Activated T-helper 2 cell treated with anti-CD3 and anti-CD28 coated beads, Interferon-gamma antibody, Interleukin-2, Interleukin-4, amounts not matched to agents 10 μg/mL and 5 μg/mL and 100 μg/mL, durations not matched to agents 14 hours and 24 hours and 36 hours (primary cell): ENCODE measurements around the gene PATJ. TPM values are rescaled to one million over a fixed set of nuclear protein-coding genes. Genes with fewer than 3 reads are reported as not detected.
"Not testable (repeated sequence)": the region's sequence is repeated elsewhere in the genome, so short reads cannot be mapped to it uniquely, and the experiment has no call there.

ENCODE experiments used
- DNase-seq: peaks from one replicate; pipeline ENCODE4 v3.0.0; 2021; ENCODE audit warnings: low spot score
- H3K27ac Mint-ChIP-seq: one replicate; pipeline ENCODE4 v1.8.0; 2021; ENCODE audit warnings: mixed read lengths
- H3K27me3 Mint-ChIP-seq: one replicate; pipeline ENCODE4 v1.8.0; 2021; ENCODE audit warnings: low read depth, mixed read lengths
- H3K36me3 Mint-ChIP-seq: one replicate; pipeline ENCODE4 v1.8.0; 2021; ENCODE audit warnings: low read depth, mixed read lengths
- H3K4me1 Mint-ChIP-seq: one replicate; pipeline ENCODE4 v1.8.0; 2021; ENCODE audit warnings: low read depth, mixed read lengths
- H3K4me3 Mint-ChIP-seq: one replicate; pipeline ENCODE4 v1.8.0; 2021; ENCODE audit warnings: low read depth, mild to moderate bottlenecking, moderate library complexity, mixed read lengths
- H3K9me3 Mint-ChIP-seq: one replicate; pipeline ENCODE4 v1.8.0; 2021; ENCODE audit warnings: mixed read lengths
- intact Hi-C: fragments of 100-400 bp; cut with micrococcal nuclease; formaldehyde crosslinking; loops from one replicate; pipeline ENCODE4 v1.15.1; 2023
- total RNA-seq: library from RNA; stranded (reverse); gene quantifications from 2 replicates; pipeline ENCODE4 v1.2.3, GENCODE V29; 2022

PATJ gene
- total RNA-seq, 1 donor from 2014 or later = 3.4 TPM

GRCh38 chr1:61925591-61926298, 183.5 kb downstream of the PATJ start:
- no peak overlapping the region for H3K4me3 Mint-ChIP-seq
- DNase-seq = no peak
- no peaks in the 10 kb centered on the region for H3K36me3 Mint-ChIP-seq
- intact Hi-C loops = no loop called here
- H3K4me1 Mint-ChIP-seq = no peaks in the 10 kb centered on the region
- no peak overlapping the region for H3K27ac Mint-ChIP-seq
- H3K9me3 Mint-ChIP-seq = no peaks in the 10 kb centered on the region
- H3K27me3 Mint-ChIP-seq = no peaks in the 10 kb centered on the region

DNA sequence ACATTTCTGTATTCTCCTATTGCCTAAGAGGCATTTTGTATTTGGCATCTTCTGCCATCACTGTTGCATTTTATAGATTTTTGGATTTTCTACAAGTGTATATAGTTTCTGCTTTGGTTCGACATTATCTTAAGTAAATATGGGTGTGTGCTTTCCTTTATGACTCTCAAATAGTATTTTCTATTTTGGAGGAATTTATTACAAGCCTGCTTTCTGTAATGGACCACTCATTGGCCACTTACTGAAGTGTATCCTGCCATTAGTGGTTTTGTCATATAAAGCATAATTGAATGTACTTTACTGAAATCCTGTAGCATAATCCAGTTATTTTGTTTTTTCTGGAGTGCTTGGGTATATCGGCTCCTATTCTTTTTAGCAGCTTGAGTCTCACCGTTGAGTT, 184.3 kb downstream of the PATJ start:
- Mint-ChIP-seq H3K36me3 (no peaks in the 10 kb centered on the region), H3K9me3 (no peaks in the 10 kb centered on the region), H3K27ac (no peak overlapping the region), H3K4me1 (no peaks in the 10 kb centered on the region), H3K4me3 (no peak overlapping the region), H3K27me3 (no peaks in the 10 kb centered on the region)
- DNase-seq = no peak
- intact Hi-C loops = no loop called here

DNA sequence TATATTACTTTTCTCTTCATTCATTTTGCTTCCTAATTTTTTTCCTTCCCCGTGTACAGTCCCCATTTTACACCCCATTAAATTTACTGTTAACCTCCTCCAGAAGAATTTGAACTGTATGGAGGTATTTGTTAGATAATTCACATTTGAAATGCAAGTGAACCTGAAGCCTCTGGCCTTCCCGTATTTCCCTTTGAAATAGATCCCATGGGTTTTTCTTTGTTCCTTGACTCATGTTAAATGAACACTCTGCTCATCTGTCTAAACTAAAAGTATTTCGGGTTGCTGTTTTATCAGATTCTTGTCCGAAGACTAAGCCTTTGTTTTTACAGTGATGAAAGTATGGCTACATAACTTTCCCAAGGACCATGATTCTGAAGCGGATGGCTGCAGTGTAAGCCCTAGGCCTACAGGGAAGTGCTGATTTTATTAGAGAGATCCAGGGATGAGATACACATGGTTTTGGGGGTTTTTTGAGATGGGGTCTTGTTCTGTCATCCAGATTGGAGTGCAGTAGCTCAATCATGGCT, 187.9 kb downstream of the PATJ start:
- no peak for DNase-seq
- intact Hi-C loops = no loop called here
- Mint-ChIP-seq H3K4me1 (no peaks in the 10 kb centered on the region), H3K27me3 (no peaks in the 10 kb centered on the region), H3K36me3 (no peaks in the 10 kb centered on the region), H3K4me3 (no peak overlapping the region), H3K9me3 (no peaks in the 10 kb centered on the region), H3K27ac (no peak overlapping the region)

GRCh38 chr1:61931587-61932279, 189.5 kb downstream of the PATJ start:
- H3K27me3 Mint-ChIP-seq = no peaks in the 10 kb centered on the region
- intact Hi-C loops = no loop called here
- H3K36me3 Mint-ChIP-seq = no peaks in the 10 kb centered on the region
- H3K9me3 Mint-ChIP-seq = no peaks in the 10 kb centered on the region
- DNase-seq = no peak
- no peaks in the 10 kb centered on the region for H3K4me1 Mint-ChIP-seq
- no peak overlapping the region for H3K27ac Mint-ChIP-seq
- H3K4me3 Mint-ChIP-seq = no peak overlapping the region

DNA sequence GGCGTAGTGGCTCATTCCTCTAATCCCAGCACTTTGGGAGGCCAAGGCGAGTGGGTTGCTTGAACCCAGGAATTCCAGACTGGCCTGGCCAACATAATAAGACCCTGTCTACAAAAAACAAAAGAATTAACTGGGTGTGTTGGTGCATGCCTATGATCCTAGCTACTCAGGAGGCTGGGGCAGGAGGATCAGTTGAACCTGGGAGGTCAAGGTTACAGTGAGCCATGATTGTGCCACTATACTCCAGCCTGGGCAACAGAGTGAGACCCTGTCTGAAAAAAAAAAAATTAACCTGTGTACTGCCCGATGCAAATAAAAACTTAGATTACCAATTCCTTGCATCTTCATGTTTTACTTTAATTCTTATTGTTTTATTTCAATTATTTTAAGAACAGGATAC, 193.2 kb downstream of the PATJ start:
- H3K36me3 Mint-ChIP-seq = no peaks in the 10 kb centered on the region
- no peaks in the 10 kb centered on the region for H3K4me1 Mint-ChIP-seq
- DNase-seq = no peak
- H3K27me3 Mint-ChIP-seq = no peaks in the 10 kb centered on the region
- no peaks in the 10 kb centered on the region for H3K9me3 Mint-ChIP-seq
- intact Hi-C loops = no loop called here
- H3K4me3 Mint-ChIP-seq = no peak overlapping the region
- H3K27ac Mint-ChIP-seq = no peak overlapping the region

DNA sequence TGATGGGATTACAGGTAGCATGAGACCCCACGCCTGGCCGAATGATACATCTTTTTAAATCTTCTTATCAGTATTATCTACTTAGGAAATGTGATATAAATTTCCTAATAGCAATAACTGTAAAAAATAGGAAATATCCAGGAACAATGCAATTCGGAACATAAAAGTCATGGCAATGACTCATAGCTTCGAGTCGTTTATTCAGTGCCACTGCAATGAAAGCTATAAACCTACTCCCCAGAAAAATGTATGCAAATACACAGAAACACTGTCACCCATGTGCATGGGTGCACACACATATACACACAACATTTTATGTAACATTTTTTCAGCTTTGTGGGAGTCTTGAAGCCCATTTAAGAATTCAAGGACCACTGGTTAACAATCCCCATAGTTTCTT, 194.6 kb downstream of the PATJ start:
- no peaks in the 10 kb centered on the region for H3K4me1 Mint-ChIP-seq
- DNase-seq = no peak
- intact Hi-C loops = no loop called here
- no peaks in the 10 kb centered on the region for H3K9me3 Mint-ChIP-seq
- no peaks in the 10 kb centered on the region for H3K36me3 Mint-ChIP-seq
- H3K27me3 Mint-ChIP-seq = no peaks in the 10 kb centered on the region
- no peak overlapping the region for H3K27ac Mint-ChIP-seq
- H3K4me3 Mint-ChIP-seq = no peak overlapping the region

- Mint-ChIP-seq H3K27me3 (no peaks in the 10 kb centered on the region), H3K27ac (no peak overlapping the region), H3K36me3 (no peaks in the 10 kb centered on the region), H3K4me3 (no peak overlapping the region), H3K9me3 (no peaks in the 10 kb centered on the region), H3K4me1 (no peaks in the 10 kb centered on the region)
- DNase-seq = no peak
- intact Hi-C loops = no loop called here
Observed at GRCh38 chr1:61941794-61942193, 199.5 kb downstream of the PATJ start.

- H3K36me3 Mint-ChIP-seq = no peaks in the 10 kb centered on the region
- intact Hi-C loops = no loop called here
- no peak overlapping the region for H3K4me3 Mint-ChIP-seq
- H3K27ac Mint-ChIP-seq = no peak overlapping the region
- no peaks in the 10 kb centered on the region for H3K9me3 Mint-ChIP-seq
- no peaks in the 10 kb centered on the region for H3K27me3 Mint-ChIP-seq
- H3K4me1 Mint-ChIP-seq = no peaks in the 10 kb centered on the region
- DNase-seq = no peak
Observed at GRCh38 chr1:61942856-61943255, 200.6 kb downstream of the PATJ start.

DNA sequence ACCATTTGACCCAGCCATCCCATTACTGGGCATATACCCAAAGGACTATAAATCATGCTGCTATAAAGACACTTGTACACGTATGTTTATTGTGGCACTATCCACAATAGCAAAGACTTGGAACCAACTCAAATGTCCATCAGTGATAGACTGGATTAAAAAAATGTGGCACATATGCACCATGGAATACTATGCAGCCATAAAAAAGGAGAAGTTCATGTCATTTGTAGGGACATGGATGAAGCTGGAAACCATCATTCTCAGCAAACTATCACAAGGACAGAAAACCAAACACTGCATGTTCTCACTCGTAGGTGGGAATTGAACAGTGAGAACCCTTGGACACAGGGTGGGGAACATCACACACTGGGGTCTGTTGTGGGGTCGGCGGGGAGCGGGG, 206.4 kb downstream of the PATJ start:
- H3K36me3 Mint-ChIP-seq, H3K27ac Mint-ChIP-seq, H3K9me3 Mint-ChIP-seq, intact Hi-C loops, H3K4me3 Mint-ChIP-seq, H3K4me1 Mint-ChIP-seq, H3K27me3 Mint-ChIP-seq, DNase-seq: not testable (repeated sequence)

DNA sequence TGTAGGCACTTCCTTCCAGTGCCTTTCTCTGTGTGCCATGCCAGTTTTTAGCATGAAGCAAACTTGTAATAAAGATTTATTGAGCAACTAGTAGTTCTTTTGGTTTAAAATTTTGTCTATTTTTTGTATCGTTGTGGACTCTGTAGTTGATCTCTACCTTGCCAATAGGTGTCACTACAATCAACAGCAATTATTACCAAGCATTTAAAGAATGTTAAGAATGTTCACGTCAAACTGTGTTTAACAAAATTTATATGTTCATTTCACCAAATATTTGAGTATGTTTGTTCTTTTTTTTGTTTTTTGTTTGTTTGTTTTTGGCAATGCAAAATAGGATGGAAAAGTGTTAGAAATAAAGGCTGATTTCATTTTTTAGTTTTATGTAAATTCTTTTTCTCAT, 208.1 kb downstream of the PATJ start:
- intact Hi-C loops = no loop called here

GRCh38 chr1:61951731-61952580, 209.7 kb downstream of the PATJ start:
- Mint-ChIP-seq H3K4me1 (no peaks in the 10 kb centered on the region), H3K4me3 (no peak overlapping the region), H3K9me3 (no peaks in the 10 kb centered on the region), H3K27me3 (no peaks in the 10 kb centered on the region), H3K27ac (no peak overlapping the region), H3K36me3 (no peaks in the 10 kb centered on the region)
- intact Hi-C loops = no loop called here
- DNase-seq = no peak

More for the DNA sequence above, 208.1 kb downstream of the PATJ start:
- H3K36me3 Mint-ChIP-seq = no peaks in the 10 kb centered on the region
- no peaks in the 10 kb centered on the region for H3K4me1 Mint-ChIP-seq
- no peak overlapping the region for H3K4me3 Mint-ChIP-seq
- no peak overlapping the region for H3K27ac Mint-ChIP-seq
- no peaks in the 10 kb centered on the region for H3K27me3 Mint-ChIP-seq
- H3K9me3 Mint-ChIP-seq = no peaks in the 10 kb centered on the region
- no peak for DNase-seq

GRCh38 chr1:61952675-61953074, 210.4 kb downstream of the PATJ start:
- Mint-ChIP-seq H3K27ac (no peak overlapping the region), H3K27me3 (no peaks in the 10 kb centered on the region), H3K4me1 (no peaks in the 10 kb centered on the region), H3K4me3 (no peak overlapping the region), H3K9me3 (no peaks in the 10 kb centered on the region), H3K36me3 (no peaks in the 10 kb centered on the region)
- intact Hi-C loops = no loop called here
- DNase-seq = no peak
